ENCODE results near the gene DPP6.
A peak's percentile ranks its signal among the peaks of the same experiment; 100 is the strongest.
"Not testable (repeated sequence)": the region's sequence is repeated elsewhere in the genome, so short reads cannot be mapped to it uniquely, and the experiment has no call there.

The DPP6 gene

GRCh38 chr7:154919344-154920225, 867.4 kb downstream of the DPP6 start:
- TF ChIP-seq, protein P1, sequence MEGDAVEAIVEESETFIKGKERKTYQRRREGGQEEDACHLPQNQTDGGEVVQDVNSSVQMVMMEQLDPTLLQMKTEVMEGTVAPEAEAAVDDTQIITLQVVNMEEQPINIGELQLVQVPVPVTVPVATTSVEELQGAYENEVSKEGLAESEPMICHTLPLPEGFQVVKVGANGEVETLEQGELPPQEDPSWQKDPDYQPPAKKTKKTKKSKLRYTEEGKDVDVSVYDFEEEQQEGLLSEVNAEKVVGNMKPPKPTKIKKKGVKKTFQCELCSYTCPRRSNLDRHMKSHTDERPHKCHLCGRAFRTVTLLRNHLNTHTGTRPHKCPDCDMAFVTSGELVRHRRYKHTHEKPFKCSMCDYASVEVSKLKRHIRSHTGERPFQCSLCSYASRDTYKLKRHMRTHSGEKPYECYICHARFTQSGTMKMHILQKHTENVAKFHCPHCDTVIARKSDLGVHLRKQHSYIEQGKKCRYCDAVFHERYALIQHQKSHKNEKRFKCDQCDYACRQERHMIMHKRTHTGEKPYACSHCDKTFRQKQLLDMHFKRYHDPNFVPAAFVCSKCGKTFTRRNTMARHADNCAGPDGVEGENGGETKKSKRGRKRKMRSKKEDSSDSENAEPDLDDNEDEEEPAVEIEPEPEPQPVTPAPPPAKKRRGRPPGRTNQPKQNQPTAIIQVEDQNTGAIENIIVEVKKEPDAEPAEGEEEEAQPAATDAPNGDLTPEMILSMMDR (IDR thresholded peaks at IDR 0.05; ENCODE audit: low read depth, low read length, missing control alignments) = no peak
- H3K4me3 ChIP-seq (replicated peaks; ENCODE audit: low read depth, low read length) = no peak overlapping the region
- no peak for DNase-seq (ENCODE audit: extremely low read depth, low read depth)

DNA sequence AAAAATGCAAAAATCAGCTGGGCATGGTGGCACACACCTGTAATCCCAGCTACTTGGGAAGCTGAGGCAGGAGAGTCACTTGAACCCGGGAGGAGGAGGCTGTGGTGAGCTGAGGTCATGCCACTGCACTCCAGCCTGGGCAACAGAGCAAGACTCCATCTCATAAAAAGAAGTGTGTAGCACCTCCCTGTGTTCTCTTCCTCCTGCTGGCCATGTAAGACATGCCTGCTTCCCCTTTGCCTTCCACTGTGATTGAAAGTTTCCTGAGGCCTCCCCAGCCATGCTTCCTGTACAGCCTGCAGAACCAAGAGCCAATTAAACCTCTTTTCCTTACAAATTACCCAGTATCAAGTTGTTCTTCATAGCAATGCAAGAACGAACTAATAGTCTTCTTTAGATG, 870.3 kb downstream of the DPP6 start:
- not testable (repeated sequence) for DNase-seq (ENCODE audit: extremely low read depth, low read depth); H3K4me3 ChIP-seq (replicated peaks; ENCODE audit: low read depth, low read length)

- H3K4me3 ChIP-seq (replicated peaks; ENCODE audit: low read depth, low read length) = peak overlapping the region; percentile 51
- TF ChIP-seq, protein P1 (IDR thresholded peaks at IDR 0.05; ENCODE audit: low read depth, low read length, missing control alignments) = peak; percentile 62
- DNase-seq (ENCODE audit: extremely low read depth, low read depth) = peak; percentile 60
Measured at GRCh38 chr7:154927624-154928125, 875.5 kb downstream of the DPP6 start.

- H3K4me3 ChIP-seq (replicated peaks; ENCODE audit: low read depth, low read length) = peak overlapping the region; percentile 51
- DNase-seq (ENCODE audit: extremely low read depth, low read depth) = peak; percentile 92
Measured at GRCh38 chr7:154928136-154929005, 876.2 kb downstream of the DPP6 start.

DNA sequence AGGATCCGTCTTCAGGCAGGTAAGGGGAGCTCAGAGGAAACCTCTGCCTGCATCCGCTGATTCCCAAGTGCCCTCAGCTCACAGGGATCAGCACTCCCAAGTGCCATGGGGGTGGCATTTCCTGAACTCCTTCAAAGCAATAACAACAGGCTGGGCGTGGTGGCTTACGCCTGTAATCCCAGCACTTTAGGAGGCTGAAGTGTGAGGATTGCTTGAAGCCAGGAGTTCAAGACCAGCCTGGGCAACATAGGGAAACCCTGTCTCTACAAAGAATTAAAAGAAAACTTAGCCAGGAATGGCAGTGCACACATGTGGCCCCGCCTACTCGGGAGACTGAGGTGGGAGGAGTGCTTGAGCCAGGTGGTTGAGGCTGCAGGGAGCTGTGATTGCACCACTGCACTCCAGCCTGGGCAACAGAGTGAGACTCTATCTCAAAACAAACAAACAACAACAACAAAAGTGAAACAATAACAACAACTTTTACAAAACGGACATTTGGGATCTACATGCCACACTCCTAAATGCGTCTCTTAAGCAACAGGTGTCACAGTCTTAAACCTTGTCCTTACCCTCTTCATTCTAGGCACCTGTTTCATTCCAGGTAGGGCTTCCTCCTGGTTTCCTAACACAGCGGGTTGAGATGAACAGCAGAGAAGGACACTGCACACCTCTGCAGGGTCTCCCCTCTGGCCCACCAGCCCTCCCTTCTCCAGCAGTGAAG, 877.0 kb downstream of the DPP6 start:
- peak overlapping the region; percentile 51 for H3K4me3 ChIP-seq (replicated peaks; ENCODE audit: low read depth, low read length)
- no peak for DNase-seq (ENCODE audit: extremely low read depth, low read depth)

More at GRCh38 chr7:154928136-154929005, 876.2 kb downstream of the DPP6 start:
- TF ChIP-seq, protein P1 (IDR thresholded peaks at IDR 0.05; ENCODE audit: low read depth, low read length, missing control alignments) = no peak

GRCh38 chr7:154931906-154932305, 879.7 kb downstream of the DPP6 start:
- DNase-seq (ENCODE audit: extremely low read depth, low read depth) = no peak
- H3K4me3 ChIP-seq (replicated peaks; ENCODE audit: low read depth, low read length) = no peak overlapping the region
- TF ChIP-seq, protein P1 (IDR thresholded peaks at IDR 0.05; ENCODE audit: low read depth, low read length, missing control alignments) = no peak

More for the DNA sequence above, 877.0 kb downstream of the DPP6 start:
- TF ChIP-seq, protein P1 (IDR thresholded peaks at IDR 0.05; ENCODE audit: low read depth, low read length, missing control alignments) = no peak

- not testable (repeated sequence) for H3K4me3 ChIP-seq (replicated peaks; ENCODE audit: low read depth, low read length); DNase-seq (ENCODE audit: extremely low read depth, low read depth)
Measured at GRCh38 chr7:154934353-154934952, 882.3 kb downstream of the DPP6 start.
